ENCODE measurements around the gene LSM14A.
A peak's percentile ranks its signal among the peaks of the same experiment; 100 is the strongest.
"Not testable (repeated sequence)": the region's sequence is repeated elsewhere in the genome, so short reads cannot be mapped to it uniquely, and the experiment has no call there.

The LSM14A gene

GRCh38 chr19:34244611-34245299, 72.5 kb downstream of the LSM14A start:
- peak; percentile 11; the same call in 1 of the 2 replicates for TF ChIP-seq CTCF (IDR thresholded peaks at IDR 0.05; ENCODE audit: low read depth, low read length)
- Histone ChIP-seq H3K36me3 (no peaks in the 10 kb centered on the region), H3K4me3 (ENCODE audit: low read depth, low read length) (no peak overlapping the region), H3K9me3 (ENCODE audit: severe bottlenecking) (no peaks in the 10 kb centered on the region), H3K27ac (no peak overlapping the region), H3K27me3 (ENCODE audit: insufficient read depth, low read depth, severe bottlenecking) (no peaks in the 10 kb centered on the region)
- DNase-seq, result no peak

- no peak for DNase-seq
- no peaks in the 10 kb centered on the region for H3K9me3 ChIP-seq (ENCODE audit: severe bottlenecking)
- no peaks in the 10 kb centered on the region for H3K36me3 ChIP-seq
- no peak overlapping the region for H3K27ac ChIP-seq
- H3K4me3 ChIP-seq (ENCODE audit: low read depth, low read length), result no peak overlapping the region
- TF ChIP-seq CTCF (IDR thresholded peaks at IDR 0.05; ENCODE audit: low read depth, low read length), result no peak
- no peaks in the 10 kb centered on the region for H3K27me3 ChIP-seq (ENCODE audit: insufficient read depth, low read depth, severe bottlenecking)
Observed at GRCh38 chr19:34246340-34246739, 74.0 kb downstream of the LSM14A start.

- DNase-seq, result no peak
- H3K27me3 ChIP-seq (ENCODE audit: insufficient read depth, low read depth, severe bottlenecking), result no peaks in the 10 kb centered on the region
- H3K4me3 ChIP-seq (ENCODE audit: low read depth, low read length), result no peak overlapping the region
- H3K27ac ChIP-seq, result no peak overlapping the region
- no peak for TF ChIP-seq CTCF (IDR thresholded peaks at IDR 0.05; ENCODE audit: low read depth, low read length)
- H3K9me3 ChIP-seq (ENCODE audit: severe bottlenecking), result no peaks in the 10 kb centered on the region
- no peaks in the 10 kb centered on the region for H3K36me3 ChIP-seq
Observed at GRCh38 chr19:34248941-34249340, 76.6 kb downstream of the LSM14A start.

GRCh38 chr19:34253167-34253566, 80.9 kb downstream of the LSM14A start:
- not testable (repeated sequence) for H3K27me3 ChIP-seq (ENCODE audit: insufficient read depth, low read depth, severe bottlenecking); H3K4me3 ChIP-seq (ENCODE audit: low read depth, low read length); H3K27ac ChIP-seq; H3K36me3 ChIP-seq; H3K9me3 ChIP-seq (ENCODE audit: severe bottlenecking); DNase-seq

- DNase-seq; H3K27me3 ChIP-seq (ENCODE audit: insufficient read depth, low read depth, severe bottlenecking); H3K36me3 ChIP-seq; H3K27ac ChIP-seq; H3K9me3 ChIP-seq (ENCODE audit: severe bottlenecking): not testable (repeated sequence)
- H3K4me3 ChIP-seq (ENCODE audit: low read depth, low read length), result peak overlapping the region; percentile 67
Observed at GRCh38 chr19:34253681-34254045, 81.4 kb downstream of the LSM14A start.

GRCh38 chr19:34254046-34254697, 81.9 kb downstream of the LSM14A start, which contains the start of gene GARRE1:
GARRE1 (plus strand) TSS chr19:34254554; CDS start chr19:34300474, 45,920 bp downstream.
- no peak for TF ChIP-seq CTCF (IDR thresholded peaks at IDR 0.05; ENCODE audit: low read depth, low read length)
- H3K4me3 ChIP-seq (ENCODE audit: low read depth, low read length), result peak within 1 kb of the TSS; percentile 85
- peak within 1 kb of the TSS; percentile 94 for H3K27ac ChIP-seq
- peak; percentile 91 for DNase-seq
- no peaks in the 10 kb centered on the region for H3K9me3 ChIP-seq (ENCODE audit: severe bottlenecking)
- H3K27me3 ChIP-seq (ENCODE audit: insufficient read depth, low read depth, severe bottlenecking), result no peaks in the 10 kb centered on the region
- no peaks in the 10 kb centered on the region; the same call in none of the 2 replicates for H3K36me3 ChIP-seq
